Stimulated activated CD4-positive, alpha-beta T cell treated with anti-CD3 and anti-CD28 coated beads, Interleukin-4, amount 100 ng/mL, for 4 hours (primary cell): ENCODE results near the gene GIGYF2.

Experiments used
- DNase-seq, 2 experiments: peaks; one replicate each; pipeline ENCODE4 v3.0.0-alpha.2; 2020

Gene GIGYF2

DNA sequence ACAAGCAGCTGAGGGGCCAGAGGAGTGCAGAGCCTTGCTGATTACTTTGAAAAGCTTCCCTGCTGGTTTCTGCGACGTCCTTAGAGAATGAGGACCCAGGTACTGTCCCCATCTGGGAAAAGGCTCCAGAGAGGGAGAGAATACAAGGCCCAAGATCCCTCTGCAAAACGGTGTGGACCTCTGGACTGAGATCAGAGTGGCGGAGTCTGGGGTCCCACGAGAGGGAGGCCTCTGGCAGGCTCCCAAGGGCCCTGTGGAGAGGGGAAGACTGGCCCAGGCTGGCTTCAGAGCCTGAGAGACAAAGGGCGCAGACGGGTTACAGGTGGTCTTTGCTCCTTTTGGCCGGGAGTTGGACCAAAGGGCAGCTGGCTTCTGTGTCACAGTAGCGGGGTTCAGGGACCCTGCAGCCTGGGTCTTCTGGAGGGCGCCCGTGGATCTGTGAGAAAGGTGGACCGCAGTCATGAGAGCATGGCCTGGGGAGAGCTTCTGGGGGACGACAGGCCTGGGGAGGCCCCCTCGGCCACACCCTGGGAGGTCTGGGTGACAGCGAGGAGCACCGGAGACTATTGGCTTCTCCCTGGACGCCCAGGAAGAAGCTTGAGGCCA lies 173.7 kb downstream of the GIGYF2 start:
- no peak for DNase-seq

DNA sequence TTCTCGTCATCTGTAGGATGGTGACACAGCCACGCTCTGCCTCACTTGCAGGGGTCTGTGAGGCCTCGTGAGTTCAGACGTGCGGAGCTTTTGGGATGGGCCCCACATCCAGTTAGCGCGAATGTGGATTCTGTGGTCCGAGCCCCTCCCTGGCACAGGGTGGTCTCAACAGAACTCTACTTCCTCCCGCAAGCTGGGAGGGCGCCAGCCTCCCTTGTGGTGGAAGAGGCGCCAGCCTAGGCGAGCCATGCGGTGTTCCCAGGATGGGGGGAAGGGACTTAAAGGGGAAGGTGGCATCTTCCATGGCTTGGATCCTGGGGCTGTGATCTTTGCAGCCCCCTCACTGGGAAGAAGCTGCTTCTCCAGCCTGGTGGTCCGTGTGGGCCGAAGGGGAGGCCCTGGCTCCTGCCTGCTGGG lies 174.3 kb downstream of the GIGYF2 start:
- no peak for DNase-seq

DNA sequence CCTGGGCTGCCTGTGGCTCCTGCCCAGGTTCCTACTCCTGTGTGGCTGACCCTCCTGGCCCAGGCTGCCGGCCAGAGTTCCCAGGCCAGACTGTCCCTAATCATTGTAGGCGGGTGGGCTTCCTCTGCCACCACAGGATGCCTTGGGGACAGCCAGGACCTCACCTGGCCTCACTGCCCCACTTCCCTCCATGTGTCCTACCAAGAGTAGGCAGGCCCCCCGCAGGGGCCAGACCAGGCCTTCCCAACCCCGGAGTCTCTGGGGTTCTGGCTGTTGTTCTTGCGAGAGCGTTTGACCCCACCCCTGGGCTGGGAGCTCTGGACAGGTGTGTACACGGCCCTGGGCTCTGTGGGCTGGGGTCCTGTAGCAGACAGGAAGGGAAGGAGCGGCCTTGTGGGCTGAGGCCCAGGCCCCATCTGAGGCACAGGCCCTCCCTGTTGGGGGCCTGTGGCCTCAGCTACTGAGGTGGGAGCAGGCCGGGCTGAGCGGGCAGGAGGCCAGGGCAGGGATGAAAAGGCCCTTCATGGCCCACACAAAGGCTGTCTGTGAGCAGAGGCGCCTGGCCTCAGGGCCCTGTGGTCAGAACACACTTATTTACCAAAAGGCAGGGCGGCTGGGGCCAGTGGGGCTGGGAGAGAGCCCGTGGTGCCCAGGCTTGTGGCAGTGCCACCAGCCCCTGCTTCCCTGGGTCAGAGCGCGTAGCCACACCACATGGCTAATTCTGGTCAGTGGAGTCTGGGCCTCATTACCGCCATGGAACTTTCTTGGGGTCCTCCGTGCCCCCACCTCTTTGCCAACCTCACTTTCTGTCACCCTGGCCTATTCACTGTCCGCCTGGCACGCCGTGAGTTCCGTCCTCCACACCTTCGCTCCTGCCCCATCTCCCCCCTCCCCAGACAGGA lies 175.0 kb downstream of the GIGYF2 start:
- no peak for DNase-seq

DNA sequence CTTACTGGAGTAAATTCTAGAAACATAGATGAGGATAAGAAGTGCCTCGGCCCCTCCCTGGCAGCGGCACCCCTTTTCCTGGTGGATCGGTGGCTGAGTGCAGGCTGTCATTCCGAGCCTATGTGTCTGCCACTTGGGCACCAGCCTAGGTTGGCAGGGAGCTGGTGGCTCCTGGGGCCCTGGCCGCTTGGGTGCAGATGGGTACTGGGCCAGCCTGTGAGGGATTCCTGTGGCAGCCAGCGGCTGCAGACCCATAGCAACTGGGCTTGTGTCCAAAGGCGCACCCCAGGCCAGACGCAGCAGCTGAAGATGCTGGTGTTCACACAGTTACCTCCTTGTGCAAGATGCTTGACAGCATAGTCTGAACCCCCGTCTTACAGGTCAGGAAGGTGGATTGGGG lies 175.7 kb downstream of the GIGYF2 start:
- DNase-seq = no peak

DNA sequence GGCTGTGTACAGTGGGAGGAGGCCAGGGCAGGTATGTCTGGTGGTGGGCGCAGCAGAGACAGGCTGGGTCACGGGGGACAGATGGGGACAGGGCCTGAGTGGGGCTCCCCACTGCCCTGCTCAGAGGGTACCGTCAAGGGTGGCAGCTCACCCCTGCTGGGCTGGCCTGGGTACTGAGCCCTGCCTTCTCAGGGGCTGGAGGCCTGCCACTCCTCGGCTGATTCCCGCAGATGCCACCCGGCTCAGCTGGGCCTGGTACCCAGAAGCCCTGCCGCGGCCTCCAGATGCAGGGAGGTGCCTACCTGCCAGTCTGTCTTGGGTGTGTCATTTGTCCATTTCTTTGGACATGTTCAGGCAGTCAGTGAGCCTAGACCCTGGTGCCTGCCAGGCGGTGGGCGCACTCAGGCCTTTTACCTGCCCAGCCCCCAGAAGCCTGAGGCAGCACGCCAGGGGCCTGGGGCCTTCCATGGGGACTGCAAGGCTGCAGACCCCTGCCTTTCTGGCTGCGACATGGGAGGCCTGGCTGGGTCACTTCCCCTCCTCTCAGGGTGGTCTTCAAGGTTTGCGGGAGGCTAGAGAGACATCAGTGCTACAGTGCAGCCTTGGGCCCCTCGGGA lies 176.3 kb downstream of the GIGYF2 start:
- no peak for DNase-seq

DNA sequence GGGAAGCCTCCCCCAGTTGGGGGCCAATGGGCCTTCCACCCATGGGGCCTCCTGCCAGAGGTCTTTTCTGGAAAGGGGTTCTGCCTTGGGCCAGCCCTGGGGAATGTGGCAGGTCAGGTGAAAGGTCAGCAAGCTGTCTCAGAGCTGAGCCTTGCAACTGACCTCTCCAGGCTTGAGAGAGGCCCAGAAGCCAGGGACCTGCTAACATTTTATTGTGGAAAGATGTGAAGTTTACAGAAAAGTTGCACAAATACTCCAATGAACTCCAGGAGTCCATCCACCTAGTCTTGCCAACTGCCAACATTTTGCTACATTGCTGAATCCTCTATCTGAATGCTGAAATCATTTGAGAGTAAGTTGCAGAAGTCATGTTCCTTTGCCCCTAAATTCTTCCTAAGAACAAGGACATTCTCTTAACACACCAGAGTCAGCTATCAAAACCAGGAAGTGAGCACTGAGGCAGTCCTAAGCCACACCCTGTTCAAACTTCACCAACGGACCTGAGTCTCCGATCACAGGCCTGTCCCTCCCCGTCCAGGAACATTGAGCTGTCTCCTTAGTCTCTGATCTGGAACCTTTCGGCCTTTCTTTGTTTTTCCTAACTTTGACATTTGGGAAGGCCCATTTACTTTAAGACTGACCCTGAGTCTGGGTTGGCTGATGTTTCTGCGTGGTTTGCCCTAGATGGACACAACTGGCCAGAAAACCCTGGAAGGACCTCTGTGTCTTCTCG lies 176.9 kb downstream of the GIGYF2 start:
- no peak for DNase-seq

DNA sequence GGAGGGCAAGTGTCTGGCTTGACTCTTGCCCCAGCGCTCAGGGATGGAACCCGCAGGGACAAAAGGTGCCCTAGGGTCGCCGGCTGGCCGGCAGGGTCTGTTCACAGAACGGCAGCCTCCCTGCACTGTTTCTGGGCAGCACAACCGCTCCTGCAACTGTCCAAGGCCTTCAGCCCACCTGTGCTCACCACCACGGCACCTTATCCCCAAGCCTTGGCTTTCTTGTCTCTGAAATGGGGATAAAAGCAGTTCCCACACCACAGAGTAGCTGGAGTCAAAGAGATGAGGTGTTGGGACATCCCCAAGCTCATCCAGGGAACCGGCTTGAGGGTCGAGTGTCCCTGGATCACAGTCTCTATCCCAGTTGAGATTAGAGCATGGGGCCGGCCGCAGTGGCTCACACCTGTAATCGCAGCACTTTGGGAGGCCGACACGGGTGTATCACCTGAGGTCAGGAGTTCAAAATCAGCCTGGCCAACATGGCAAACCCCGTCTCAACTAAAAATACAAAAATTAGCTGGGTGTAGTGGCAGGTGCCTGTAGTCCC lies 177.6 kb downstream of the GIGYF2 start:
- DNase-seq = no peak

DNA sequence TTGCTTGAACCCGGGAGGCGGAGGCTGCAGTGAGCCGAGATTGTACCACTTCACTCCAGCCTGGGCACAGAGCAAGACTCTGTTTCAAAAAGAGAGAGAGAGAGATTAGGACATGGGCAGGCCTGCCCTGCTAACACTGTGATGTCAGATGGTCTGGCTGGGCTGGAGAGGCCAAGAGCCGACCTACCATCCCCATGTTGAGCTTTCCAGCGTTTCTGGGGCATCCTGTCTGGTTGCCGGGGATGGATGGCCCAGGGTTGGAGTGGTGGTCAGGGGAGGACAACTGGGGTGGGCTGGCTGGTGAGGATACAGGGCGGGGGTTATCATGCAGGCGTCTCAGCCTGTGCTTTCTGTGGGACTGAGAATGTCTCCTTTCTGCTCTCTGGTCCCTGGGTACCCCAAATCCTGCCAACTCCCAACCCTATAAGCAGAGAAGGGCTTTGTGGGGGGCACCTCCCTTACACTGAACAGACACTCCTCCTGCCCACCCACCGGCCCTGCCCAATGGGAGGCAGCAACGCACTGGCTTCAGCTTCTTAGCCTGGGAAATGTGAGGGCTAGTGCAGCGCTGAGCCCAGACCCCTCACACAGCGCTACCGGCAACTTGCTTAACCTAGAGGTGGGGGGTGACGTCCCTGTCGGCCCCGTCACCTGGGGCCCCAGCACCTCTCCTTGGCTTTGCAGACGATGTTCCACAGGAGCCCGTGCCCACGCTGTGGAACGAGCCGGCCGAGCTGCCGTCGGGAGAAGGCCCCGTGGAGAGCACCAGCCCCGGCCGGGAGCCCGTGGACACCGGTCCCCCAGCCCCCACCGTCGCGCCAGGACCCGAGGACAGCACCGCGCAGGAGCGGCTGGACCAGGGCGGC lies 178.4 kb downstream of the GIGYF2 start:
- no peak for DNase-seq

DNA sequence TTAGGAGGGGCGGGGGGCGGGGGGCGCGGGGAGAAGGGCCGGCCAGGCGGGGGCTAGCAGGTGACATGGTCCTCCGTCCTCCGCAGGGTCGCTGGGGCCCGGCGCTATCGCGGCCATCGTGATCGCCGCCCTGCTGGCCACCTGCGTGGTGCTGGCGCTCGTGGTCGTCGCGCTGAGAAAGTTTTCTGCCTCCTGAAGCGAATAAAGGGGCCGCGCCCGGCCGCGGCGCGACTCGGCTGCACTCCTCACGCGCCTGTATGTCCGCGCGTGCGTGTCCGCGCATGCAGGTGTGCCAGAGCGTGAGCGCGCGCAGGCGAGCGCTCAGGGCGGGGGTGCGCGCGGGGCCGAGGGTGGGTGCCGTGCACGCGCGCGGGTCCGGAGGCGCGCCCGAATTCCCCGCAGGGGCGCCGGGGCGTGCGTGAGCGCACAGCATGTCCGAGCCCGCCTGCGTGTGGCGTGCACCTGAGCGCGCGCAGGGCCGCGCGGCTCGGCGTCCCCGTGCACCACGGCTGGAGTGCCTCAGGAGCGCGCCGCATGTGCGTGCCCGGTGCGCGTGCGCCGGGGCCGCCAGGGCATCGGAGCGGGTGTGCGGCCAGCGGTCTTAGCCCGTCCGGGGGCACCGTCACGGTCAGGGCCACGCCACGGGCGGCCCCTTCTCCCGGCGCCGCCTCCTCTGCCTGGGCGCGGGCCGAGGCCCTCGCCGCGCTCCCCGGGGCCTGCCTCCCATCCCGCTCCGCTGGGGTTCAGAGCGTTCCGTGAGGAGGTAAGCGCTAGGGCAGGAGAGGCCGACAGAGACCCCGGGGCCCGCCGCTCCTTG lies 179.2 kb downstream of the GIGYF2 start:
- peak in 1 of 2 experiments; percentile 36 for DNase-seq

DNA sequence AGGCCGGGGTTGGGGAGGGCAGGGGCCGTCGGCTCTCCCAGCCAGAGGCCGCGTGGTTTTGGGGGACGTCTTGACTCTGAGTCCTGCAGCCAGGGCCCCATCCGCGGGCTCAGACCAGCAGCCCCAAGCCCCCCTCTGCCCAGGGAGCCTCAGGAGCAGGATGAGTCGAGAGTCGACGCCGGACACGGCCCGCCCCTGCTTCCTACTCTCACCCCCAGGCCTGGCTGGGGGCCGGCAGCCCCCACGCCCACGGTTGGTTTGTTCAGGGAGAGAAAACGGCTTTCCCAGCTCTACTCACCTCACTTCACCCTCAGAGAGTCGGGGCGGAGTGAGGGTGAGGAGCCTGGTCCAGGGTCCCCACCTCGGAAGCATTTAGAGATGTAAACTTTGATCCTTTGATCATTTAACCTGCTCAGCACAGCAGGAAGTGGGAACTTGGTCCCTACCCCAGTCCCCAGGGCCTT lies 179.9 kb downstream of the GIGYF2 start:
- DNase-seq = no peak

DNA sequence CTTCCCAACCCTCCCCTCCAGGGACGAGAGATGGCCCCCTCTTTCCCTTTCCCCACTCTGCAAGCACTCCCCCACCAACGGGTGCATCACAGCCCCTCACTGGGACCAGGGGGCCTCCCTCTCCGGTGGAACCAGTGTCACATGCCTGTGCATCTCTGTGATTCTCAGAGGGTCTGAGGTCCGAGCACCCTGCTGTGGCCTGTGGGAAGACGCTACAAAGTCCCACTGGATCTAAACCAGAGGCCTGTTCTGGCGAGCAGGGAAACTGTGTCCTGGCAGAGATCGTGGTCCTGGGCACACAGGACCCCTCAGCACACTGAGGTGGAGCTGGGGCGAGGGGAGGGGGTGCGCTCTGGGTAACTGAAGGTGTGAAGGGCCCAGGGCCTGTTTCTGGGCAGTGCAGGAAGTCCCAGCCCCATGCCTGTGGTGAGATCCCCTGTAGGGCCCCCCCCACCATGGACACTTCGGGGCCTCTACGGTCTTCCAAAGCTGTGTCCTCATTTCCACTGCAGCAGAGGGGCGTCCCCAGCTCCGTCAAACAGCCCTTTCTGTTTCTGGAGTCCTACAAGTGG lies 180.9 kb downstream of the GIGYF2 start:
- DNase-seq = no peak

DNA sequence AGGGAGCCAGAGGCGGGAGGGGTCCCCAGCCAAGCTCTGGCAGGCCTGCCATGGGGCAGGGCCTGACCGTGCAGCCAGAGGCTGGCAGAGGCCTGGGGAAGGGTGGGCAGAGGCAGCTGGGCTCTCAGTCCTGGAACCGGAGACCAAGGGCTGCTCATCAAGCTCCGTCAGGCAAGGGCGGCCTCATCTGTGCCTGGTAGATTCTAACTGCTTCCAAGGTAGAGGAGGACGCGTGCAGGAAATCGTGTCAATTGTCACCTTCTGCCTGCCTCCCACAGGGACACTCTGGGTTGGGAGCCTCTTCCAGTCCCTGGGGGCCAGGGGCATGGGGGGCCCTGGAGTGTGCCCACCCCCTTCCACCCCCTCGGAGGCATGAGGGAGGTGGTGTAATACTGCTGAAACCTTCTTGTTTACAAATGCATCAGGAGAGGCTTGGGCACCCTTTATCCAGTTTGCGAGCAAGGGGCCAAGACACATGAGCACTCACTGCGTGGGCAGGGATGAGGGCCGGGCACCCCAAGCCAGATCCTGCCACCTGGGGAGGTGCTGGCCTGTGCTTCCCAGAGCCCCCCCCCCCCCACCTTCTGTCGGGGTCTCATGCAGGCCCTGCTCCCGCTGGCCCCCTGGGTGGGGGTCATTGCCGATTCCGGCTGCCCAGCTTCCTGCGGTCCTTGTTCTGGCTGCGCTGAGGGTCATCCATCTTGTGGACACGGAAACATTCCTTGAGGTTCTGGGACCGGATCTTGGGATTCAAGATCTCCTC lies 181.9 kb downstream of the GIGYF2 start:
- no peak for DNase-seq

DNA sequence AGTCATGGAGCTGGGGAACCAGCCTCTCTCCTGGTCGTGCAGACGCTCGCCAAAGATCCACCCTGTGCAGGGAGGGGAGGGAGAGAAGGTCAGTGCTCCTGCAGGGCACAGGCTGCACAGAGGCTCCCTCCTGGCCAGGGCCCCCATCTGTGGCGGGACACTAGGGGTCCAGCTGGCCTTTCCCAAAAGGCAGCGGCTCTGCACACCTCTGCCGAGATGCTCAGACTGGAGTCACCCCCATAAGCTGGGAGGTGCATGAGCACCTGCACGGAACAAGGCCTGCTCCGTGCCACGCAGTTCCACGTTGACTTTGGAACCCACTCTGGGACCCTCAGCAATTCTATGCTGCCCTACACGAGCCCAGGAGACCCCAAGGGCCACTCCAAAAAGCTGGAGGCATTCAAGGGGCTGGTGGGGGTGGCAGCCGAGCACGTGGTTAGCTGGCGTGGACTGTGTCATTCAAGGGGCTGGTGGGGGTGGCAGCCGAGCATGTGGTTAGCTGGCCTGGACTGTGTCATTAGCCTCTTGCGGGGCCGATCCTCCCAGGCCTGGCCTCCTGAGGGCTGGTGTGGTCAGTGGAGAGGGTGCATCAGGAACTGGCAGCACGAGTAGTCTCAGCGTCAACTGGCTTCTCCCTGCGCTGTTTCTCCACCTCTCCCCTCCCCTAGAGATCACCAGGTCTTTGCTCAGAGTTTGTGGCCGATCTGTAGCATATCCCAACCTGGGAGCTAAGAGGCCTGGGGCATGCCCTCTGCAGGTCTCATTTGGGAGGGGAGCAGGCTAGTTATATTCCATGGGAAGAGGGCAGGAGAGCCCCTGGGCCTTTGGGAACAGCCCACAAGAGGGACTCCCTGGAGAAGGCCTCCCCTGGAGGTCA lies 182.7 kb downstream of the GIGYF2 start:
- no peak for DNase-seq

DNA sequence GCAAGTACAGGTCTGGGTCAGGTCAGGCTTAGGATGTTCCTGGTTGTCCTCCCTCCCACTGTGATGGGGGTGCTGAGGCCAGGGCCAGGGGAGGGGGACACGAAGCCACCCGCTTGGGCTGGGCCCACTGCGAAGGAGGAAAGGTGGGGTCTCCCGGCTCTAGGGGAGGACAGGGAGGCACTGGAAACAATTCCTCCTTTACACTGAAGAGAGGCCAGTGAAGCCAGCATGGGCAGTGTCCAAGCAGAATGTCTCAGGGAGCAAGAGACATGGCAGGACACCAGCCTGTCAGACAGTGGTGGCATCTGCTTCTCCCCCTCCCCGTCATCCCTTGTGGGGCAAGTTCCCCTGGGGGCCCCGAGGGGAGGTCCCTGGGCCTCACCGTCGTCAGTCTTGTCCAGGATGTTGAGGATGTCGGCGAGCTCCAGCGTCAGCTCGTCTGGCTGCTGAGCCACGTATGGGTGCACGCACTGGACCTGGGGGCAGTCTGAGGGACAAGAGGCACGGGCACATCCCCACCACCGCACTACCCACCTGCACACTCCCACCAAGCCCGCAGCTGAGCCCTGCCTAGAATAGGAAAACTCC lies 183.7 kb downstream of the GIGYF2 start:
- DNase-seq = no peak

DNA sequence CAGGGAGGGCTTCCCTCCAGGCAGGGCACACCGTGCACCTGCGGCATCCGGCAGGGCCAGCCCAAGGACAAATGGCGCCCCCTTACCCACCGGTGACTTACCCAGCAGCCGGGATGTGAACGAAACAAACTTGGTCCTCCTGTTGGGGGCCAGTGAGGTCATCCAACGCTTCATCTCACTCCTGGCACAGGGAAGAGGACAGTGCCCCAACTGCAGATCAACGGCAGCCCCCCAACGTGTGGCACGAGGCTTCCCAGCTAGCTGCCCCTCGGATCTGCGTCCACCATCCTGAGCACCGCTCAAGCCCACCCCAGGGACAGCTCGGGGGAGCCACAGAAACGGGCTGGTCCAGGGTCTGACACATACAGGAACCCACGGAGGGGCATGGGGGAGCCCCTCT lies 185.0 kb downstream of the GIGYF2 start:
- no peak for DNase-seq

DNA sequence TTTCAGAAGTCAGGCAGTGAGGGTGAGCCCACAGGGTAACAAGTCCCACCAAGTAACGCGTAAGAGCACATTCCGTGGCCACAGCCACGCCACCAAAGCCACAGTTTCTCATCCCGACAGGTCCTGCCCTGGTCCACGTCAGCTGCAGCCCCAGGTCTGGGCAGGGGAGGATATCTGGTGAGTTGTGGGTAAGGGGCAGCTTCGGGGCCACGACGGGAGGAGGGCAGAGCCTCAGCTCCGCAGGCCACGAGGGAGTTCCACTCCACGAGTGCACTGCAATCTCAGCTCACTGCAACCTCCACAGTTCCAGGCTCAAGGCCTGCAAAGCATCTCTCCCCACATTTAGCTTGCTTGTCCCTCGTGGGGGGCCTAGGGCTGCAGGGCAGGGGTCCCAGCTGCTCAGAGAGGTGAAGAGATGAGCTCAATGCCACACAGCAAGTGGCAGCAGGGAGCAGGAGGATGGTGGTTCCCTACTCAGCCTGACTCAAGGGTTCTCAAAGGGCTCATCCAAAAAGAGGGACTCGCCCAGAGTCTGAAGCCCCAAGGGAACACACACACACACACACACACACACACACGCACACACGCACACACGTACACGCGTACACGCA lies 185.5 kb downstream of the GIGYF2 start:
- DNase-seq = no peak

DNA sequence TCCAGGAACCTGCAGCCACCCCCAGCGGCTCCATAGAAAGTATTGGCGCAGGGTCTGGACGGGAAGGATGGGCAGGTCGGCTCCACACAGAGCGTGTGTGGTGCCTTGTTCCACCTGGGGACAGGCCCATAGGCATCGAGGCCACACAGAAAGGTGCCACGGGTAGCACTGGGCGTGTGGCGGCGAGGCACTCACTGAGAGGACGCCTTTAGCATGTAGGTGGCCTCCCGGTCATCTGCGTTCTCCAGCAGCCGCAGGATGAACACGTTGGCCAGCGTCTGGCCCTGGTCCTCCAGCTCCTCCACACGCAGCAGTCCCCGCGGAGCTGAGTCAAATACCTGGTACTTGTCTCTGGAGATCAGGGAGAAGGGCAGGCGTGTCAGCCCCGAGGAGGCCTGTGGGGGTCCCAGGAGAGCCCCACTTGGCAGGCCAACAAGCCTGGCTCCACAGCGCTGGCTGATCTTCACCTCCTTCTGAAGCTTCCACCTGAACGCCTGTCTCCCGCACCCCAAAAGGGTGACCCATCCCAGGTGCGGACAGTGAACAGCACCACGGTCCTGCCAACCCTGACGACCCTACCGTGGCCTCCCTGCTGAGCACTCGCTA lies 186.1 kb downstream of the GIGYF2 start:
- DNase-seq = no peak
